OCI-LY1 (cell line): ENCODE measurements around the gene TNFAIP3.

Experiments
- H2AFZ ChIP-seq: fragments of 200-600 bp; sonication (generic), shearing (Covaris generic); 2 replicates; pipeline ENCODE4 v1.6.0; 2014; ENCODE audit warnings: antibody characterized with exemption, mild to moderate bottlenecking, low read length
- H3F3A ChIP-seq: fragments of 200-600 bp; sonication (generic), shearing (Covaris generic); 2 replicates; pipeline ENCODE4 v1.6.0; 2014; ENCODE audit warnings: mild to moderate bottlenecking, antibody characterized with exemption, low read length, moderate library complexity; ENCODE audit not compliant: insufficient read depth
- H3K27ac ChIP-seq: fragments of 200-600 bp; sonication (generic); 2 replicates; pipeline ENCODE4 v1.5.1; 2014; ENCODE audit warnings: low read length, mixed run types, mild to moderate bottlenecking, low read depth; ENCODE audit not compliant: poor library complexity, severe bottlenecking
- H3K27me3 ChIP-seq: fragments of 200-600 bp; sonication (generic); 2 replicates; pipeline ENCODE4 v1.6.0; 2014; ENCODE audit warnings: antibody characterized with exemption, mild to moderate bottlenecking, low read length, moderate library complexity; ENCODE audit not compliant: insufficient read depth
- H3K36me3 ChIP-seq: fragments of 200-600 bp; sonication (generic); 2 replicates; pipeline ENCODE4 v1.6.1; 2014; ENCODE audit warnings: mild to moderate bottlenecking, antibody characterized with exemption, low read length, moderate library complexity, mixed read lengths; ENCODE audit not compliant: insufficient read depth
- H3K4me1 ChIP-seq: fragments of 200-600 bp; sonication (generic); 2 replicates; pipeline ENCODE4 v1.5.1; 2014; ENCODE audit warnings: mild to moderate bottlenecking, low read length, moderate library complexity; ENCODE audit not compliant: insufficient read depth, severe bottlenecking
- H3K4me2 ChIP-seq: fragments of 200-600 bp; sonication (generic), shearing (Covaris generic); 2 replicates; pipeline ENCODE4 v1.6.1; 2014; ENCODE audit warnings: low read length
- H3K4me3 ChIP-seq: fragments of 200-600 bp; sonication (generic); 2 replicates; pipeline ENCODE4 v1.5.1; 2014; ENCODE audit warnings: low read length, low read depth, mild to moderate bottlenecking, mixed read lengths; ENCODE audit not compliant: poor library complexity, severe bottlenecking
- H3K79me2 ChIP-seq: fragments of 200-600 bp; shearing (Covaris generic); 2 replicates; pipeline ENCODE4 v1.6.1; 2016; ENCODE audit warnings: mixed run types, low read length, mixed read lengths; ENCODE audit not compliant: insufficient read depth
- H3K9ac ChIP-seq: fragments of 200-600 bp; sonication (generic), shearing (Covaris generic); 2 replicates; pipeline ENCODE4 v1.6.1; 2014; ENCODE audit warnings: mild to moderate bottlenecking, low read length, mixed read lengths
- H3K9me2 ChIP-seq: fragments of 200-600 bp; sonication (generic), shearing (Covaris generic); 2 replicates; pipeline ENCODE4 v1.6.1; 2014; ENCODE audit warnings: low read depth, mild to moderate bottlenecking, low read length, mixed read lengths
- H3K9me3 ChIP-seq: fragments of 200-600 bp; shearing (Covaris generic); 2 replicates; pipeline ENCODE4 v1.6.1; 2014; ENCODE audit warnings: low read length, mixed read lengths
- H4K20me1 ChIP-seq: fragments of 200-600 bp; sonication (generic), shearing (Covaris generic); 2 replicates; pipeline ENCODE4 v1.6.0; 2016; ENCODE audit warnings: mild to moderate bottlenecking, low read length; ENCODE audit not compliant: insufficient read depth
- CTCF ChIP-seq: fragments of 200-600 bp; sonication (generic), shearing (Covaris generic); IDR thresholded peaks from 2 replicates; pipeline ENCODE4 v1.5.1; 2017; ENCODE audit warnings: mild to moderate bottlenecking, antibody characterized with exemption, low read length, moderate library complexity, mixed read lengths
- EZH2 ChIP-seq: fragments of 200-600 bp; sonication (generic), shearing (Covaris generic); IDR thresholded peaks from 2 replicates; pipeline ENCODE4 v1.8.0; 2017; ENCODE audit warnings: borderline replicate concordance, mixed run types, mild to moderate bottlenecking, antibody characterized with exemption, low read length, moderate library complexity, mixed read lengths

Gene TNFAIP3

GRCh38 chr6:137877113-137877512 is 10.1 kb downstream of the TNFAIP3 start:
- H3K9ac ChIP-seq = no peak overlapping the region
- no peaks in the 10 kb centered on the region for H3K9me2 ChIP-seq

GRCh38 chr6:137877606-137878005 is 10.5 kb downstream of the TNFAIP3 start:
- H3K27me3 ChIP-seq = no peaks in the 10 kb centered on the region
- H3K79me2 ChIP-seq = no peaks in the 10 kb centered on the region
- TF ChIP-seq CTCF (no peak), EZH2 (no peak)
- H3K9me3 ChIP-seq = no peaks in the 10 kb centered on the region
- no peak overlapping the region for H3K27ac ChIP-seq
- H3K4me3 ChIP-seq = no peak overlapping the region
- H3F3A ChIP-seq = no peaks in the 10 kb centered on the region
- no peaks in the 10 kb centered on the region for H4K20me1 ChIP-seq
- peaks cover 14% of the 10 kb centered on the region for H3K4me1 ChIP-seq
- H3K9me2 ChIP-seq = no peaks in the 10 kb centered on the region
- no peak overlapping the region for H3K4me2 ChIP-seq
- H3K9ac ChIP-seq = no peak overlapping the region
- H3K36me3 ChIP-seq = peaks cover 74% of the 10 kb centered on the region
- no peak overlapping the region for H2AFZ ChIP-seq

More at GRCh38 chr6:137877113-137877512, 10.1 kb downstream of the TNFAIP3 start:
- Histone ChIP-seq H4K20me1 (no peaks in the 10 kb centered on the region), H2AFZ (no peak overlapping the region), H3K4me3 (no peak overlapping the region), H3K4me2 (no peak overlapping the region), H3F3A (no peaks in the 10 kb centered on the region), H3K27me3 (no peaks in the 10 kb centered on the region), H3K9me3 (no peaks in the 10 kb centered on the region), H3K36me3 (peaks cover 75% of the 10 kb centered on the region), H3K27ac (no peak overlapping the region), H3K79me2 (no peaks in the 10 kb centered on the region), H3K4me1 (peaks cover 19% of the 10 kb centered on the region)
- TF ChIP-seq EZH2 (no peak), CTCF (no peak)

- Histone ChIP-seq H4K20me1 (no peaks in the 10 kb centered on the region), H3K27ac (no peak overlapping the region), H2AFZ (no peak overlapping the region), H3F3A (no peaks in the 10 kb centered on the region), H3K4me2 (no peak overlapping the region), H3K27me3 (no peaks in the 10 kb centered on the region), H3K9me3 (no peaks in the 10 kb centered on the region), H3K9me2 (no peaks in the 10 kb centered on the region), H3K9ac (no peak overlapping the region), H3K36me3 (peaks cover 74% of the 10 kb centered on the region), H3K4me3 (no peak overlapping the region), H3K79me2 (no peaks in the 10 kb centered on the region), H3K4me1 (peaks cover 10% of the 10 kb centered on the region)
- no peak for TF ChIP-seq CTCF
- TF ChIP-seq EZH2 = no peak
Observed at GRCh38 chr6:137878029-137878428, 11.0 kb downstream of the TNFAIP3 start.
